ENCODE data around the gene MALAT1. TPM values are rescaled to one million over a fixed set of nuclear protein-coding genes. Genes with fewer than 3 reads are reported as not detected.
A peak's percentile ranks its signal among the peaks of the same experiment; 100 is the strongest.

The MALAT1 gene
- total RNA-seq, 1 experiment from 2014 or later = 6,000 TPM

DNA sequence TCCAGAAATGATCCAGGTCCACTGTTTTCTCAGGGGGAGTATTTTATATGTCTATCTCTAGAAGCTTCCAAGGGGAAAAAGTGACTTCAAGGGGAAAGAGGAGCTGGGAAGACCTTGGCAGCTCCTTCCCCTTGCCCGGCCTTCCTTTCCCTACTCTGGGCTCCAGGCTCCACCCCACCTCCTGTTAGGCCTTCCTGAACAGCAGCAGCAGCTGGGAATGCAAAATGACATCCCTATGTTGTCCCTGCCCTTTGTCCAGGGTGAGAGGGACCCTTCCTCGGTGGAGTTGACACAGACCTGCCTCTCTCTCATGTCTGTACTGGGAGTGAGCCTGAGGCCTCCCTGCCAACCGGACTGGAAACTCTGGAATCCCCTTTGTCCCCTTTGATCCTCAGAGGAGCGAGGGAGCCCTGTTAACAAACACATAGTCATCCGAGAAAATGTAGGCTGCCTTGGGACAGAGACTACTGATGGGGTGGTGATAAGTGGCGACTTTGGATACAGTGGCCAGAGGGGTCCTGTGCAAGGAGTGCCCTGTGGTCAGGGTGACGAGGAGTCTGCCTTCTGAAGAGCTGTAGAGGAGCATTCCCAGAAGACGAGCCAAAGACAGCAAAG lies 9.0 kb upstream of the MALAT1 start:
- POLR2A ChIA-PET = interaction anchor here (1.1 to 26.7 kb wide), 4 partner anchors 13 to 320 kb away, joined by 3 to 1499 read pairs (median 742); partner anchors contain the start of genes MALAT1, NEAT1 and SPDYC
- no peaks in the 10 kb centered on the region for H3K27me3 ChIP-seq (ENCODE audit: insufficient read depth, low read length)
- H3K9me2 ChIP-seq (ENCODE audit: insufficient read depth) = no peaks in the 10 kb centered on the region
- H3K9ac ChIP-seq (ENCODE audit: low read length) = peak overlapping the region; percentile 67
- peak overlapping the region; percentile 77 for H3K4me2 ChIP-seq (ENCODE audit: low read length)
- no peaks in the 10 kb centered on the region for H4K20me1 ChIP-seq (ENCODE audit: insufficient read depth)
- RAD21 ChIA-PET (ENCODE audit: low non-redundant PET in 1 of 2, low total read pairs in 2 of 2, uncharacterized antibody in 2 of 2, unreplicated experiment in 2 of 2) = interaction anchor here in 1 of 2 experiments (0.5 kb wide), 1 partner anchor 41 kb away, joined by 4 read pairs; no protein-coding TSS in a partner anchor
- no peaks in the 10 kb centered on the region for H3K9me3 ChIP-seq (ENCODE audit: control insufficient read depth in 1 of 2, insufficient read depth in 1 of 2, low read depth in 1 of 2, low read length in 2 of 2)
- BruUV-seq (replicated peaks) = no TSS peak
- H3K36me3 ChIP-seq (ENCODE audit: control insufficient read depth in 1 of 2, insufficient read depth in 2 of 2, low read length in 2 of 2) = no peaks in the 10 kb centered on the region
- CTCF ChIA-PET = interaction anchor here (1.2 to 1.5 kb wide), 3 partner anchors 11 to 21 kb away, joined by 4 to 11 read pairs (median 7); no protein-coding TSS in a partner anchor
- intact Hi-C loops (cut with micrococcal nuclease) = no loop called here
- no peak overlapping the region for H3K4me3 ChIP-seq (replicated peaks in 1 of 2; ENCODE audit: low read depth in 1 of 2, low read length in 2 of 2)
- no peak for TF ChIP-seq SRF (IDR thresholded peaks at IDR 0.05; ENCODE audit: low read depth)
- TF ChIP-seq ZFX (IDR thresholded peaks at IDR 0.05) = peak; percentile 42; the same call in 1 of the 2 replicates
- TF ChIP-seq TCF7L2 (IDR thresholded peaks at IDR 0.05; ENCODE audit: borderline replicate concordance, extremely low read depth, insufficient read depth, insufficient read length) = peak; percentile 48
- DNase-seq (ENCODE audit: low read depth, low spot score) (no peak), ATAC-seq (no peak)
- H3K27ac ChIP-seq (ENCODE audit: low read depth, low read length) = peak overlapping the region; percentile 98
- no peak overlapping the region for H2AFZ ChIP-seq (ENCODE audit: low read depth, low read length, poor library complexity, severe bottlenecking)
- peaks cover 94 to 99% of the 10 kb centered on the region in 2 experiments for H3K4me1 ChIP-seq (ENCODE audit: control insufficient read depth in 1 of 2, insufficient read depth in 2 of 2, low read length in 2 of 2)
- 0 out of 2 replicates have a peak, but pooled peaks cover 10% of the 10 kb centered on the region for H3K79me2 ChIP-seq (ENCODE audit: insufficient read depth, low read length)

DNA sequence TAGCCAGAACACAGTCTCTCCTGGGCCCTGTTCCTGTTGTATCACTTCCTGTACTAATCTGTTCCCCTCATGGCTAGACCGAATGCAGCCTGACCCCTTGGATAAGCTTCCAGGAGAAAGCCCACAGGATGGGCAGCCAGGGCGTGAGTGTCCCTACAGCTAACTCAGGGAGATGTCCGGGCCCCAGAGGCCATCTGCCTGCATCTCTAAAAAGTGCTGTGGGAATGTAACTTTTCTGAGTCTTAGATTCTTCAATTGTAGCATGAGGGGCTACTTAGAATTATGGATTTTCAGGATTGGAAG lies 7.7 kb upstream of the MALAT1 start:
- no peak overlapping the region for H2AFZ ChIP-seq (ENCODE audit: low read depth, low read length, poor library complexity, severe bottlenecking)
- RAD21 ChIA-PET (ENCODE audit: low non-redundant PET in 1 of 2, low total read pairs in 2 of 2, uncharacterized antibody in 2 of 2, unreplicated experiment in 2 of 2) = interaction anchor here (0.8 to 0.9 kb wide), 2 partner anchors 14 to 22 kb away, joined by 3 to 4 read pairs; no protein-coding TSS in a partner anchor
- POLR2A ChIA-PET = interaction anchor here (12.6 to 26.7 kb wide), 3 partner anchors 11 to 69 kb away, joined by 575 to 1499 read pairs (median 910); partner anchors contain the start of genes MALAT1 and NEAT1
- peaks cover 93 to 98% of the 10 kb centered on the region in 2 experiments for H3K4me1 ChIP-seq (ENCODE audit: control insufficient read depth in 1 of 2, insufficient read depth in 2 of 2, low read length in 2 of 2)
- intact Hi-C loops (cut with micrococcal nuclease) = no loop called here
- peak overlapping the region; percentile 67 for H3K9ac ChIP-seq (ENCODE audit: low read length)
- H3K9me3 ChIP-seq (ENCODE audit: control insufficient read depth in 1 of 2, insufficient read depth in 1 of 2, low read depth in 1 of 2, low read length in 2 of 2) = no peaks in the 10 kb centered on the region
- H3K79me2 ChIP-seq (ENCODE audit: insufficient read depth, low read length) = peaks cover 11% of the 10 kb centered on the region; the same call in 1 of the 2 replicates
- no peak for DNase-seq (ENCODE audit: low read depth, low spot score)
- no peaks in the 10 kb centered on the region for H3K36me3 ChIP-seq (ENCODE audit: control insufficient read depth in 1 of 2, insufficient read depth in 2 of 2, low read length in 2 of 2)
- H3K4me2 ChIP-seq (ENCODE audit: low read length) = peak overlapping the region; percentile 77
- H3K27ac ChIP-seq (ENCODE audit: low read depth, low read length) = peak overlapping the region; percentile 98
- no TSS peak for BruUV-seq (replicated peaks)
- H3K9me2 ChIP-seq (ENCODE audit: insufficient read depth) = no peaks in the 10 kb centered on the region
- H3K4me3 ChIP-seq (replicated peaks in 1 of 2; ENCODE audit: low read depth in 1 of 2, low read length in 2 of 2) = peak overlapping the region in 1 of 2 experiments; percentile 43; a peak in 1 of 4 replicates
- H4K20me1 ChIP-seq (ENCODE audit: insufficient read depth) = no peaks in the 10 kb centered on the region
- CTCF ChIA-PET = interaction anchor here (2.0 to 2.4 kb wide), 2 partner anchors 11 to 13 kb away, joined by 6 to 12 read pairs; no protein-coding TSS in a partner anchor
- TF ChIP-seq ZFX (IDR thresholded peaks at IDR 0.05) = no peak
- TF ChIP-seq POLR2A (IDR thresholded peaks at IDR 0.05; ENCODE audit: borderline replicate concordance, extremely low read depth, insufficient read depth, insufficient read length) = no peak
- no peak for TF ChIP-seq CEBPB (IDR thresholded peaks at IDR 0.05; ENCODE audit: low read depth)
- no peak for TF ChIP-seq ELF1 (IDR thresholded peaks at IDR 0.05; ENCODE audit: borderline replicate concordance, low read depth)
- ATAC-seq = no peak
- H3K27me3 ChIP-seq (ENCODE audit: insufficient read depth, low read length) = no peaks in the 10 kb centered on the region

All from HCT116 (cell line).